T-helper 9 cell (primary cell): ENCODE results near the gene SPAG17.

Experiments used
- DNase-seq: peaks from one replicate; pipeline ENCODE4 v3.0.0-alpha.2; 2020

The SPAG17 gene

GRCh38 chr1:118159569-118159968, 25.5 kb downstream of the SPAG17 start:
- no peak for DNase-seq

GRCh38 chr1:118158924-118159323, 26.1 kb downstream of the SPAG17 start:
- DNase-seq = no peak

- DNase-seq = no peak
Measured at GRCh38 chr1:118157506-118157905, 27.5 kb downstream of the SPAG17 start.

GRCh38 chr1:118155106-118155505, 29.9 kb downstream of the SPAG17 start:
- DNase-seq = no peak

- no peak for DNase-seq
Measured at GRCh38 chr1:118154220-118154619, 30.8 kb downstream of the SPAG17 start.

GRCh38 chr1:118151312-118151937, 33.6 kb downstream of the SPAG17 start:
- no peak for DNase-seq

GRCh38 chr1:118149799-118150198, 35.2 kb downstream of the SPAG17 start:
- no peak for DNase-seq

- DNase-seq = no peak
Measured at GRCh38 chr1:118148034-118148433, 37.0 kb downstream of the SPAG17 start.

GRCh38 chr1:118147522-118147921, 37.5 kb downstream of the SPAG17 start:
- DNase-seq = no peak

- DNase-seq = no peak
Measured at GRCh38 chr1:118145721-118146120, 39.3 kb downstream of the SPAG17 start.

- DNase-seq = no peak
Measured at GRCh38 chr1:118144684-118145083, 40.3 kb downstream of the SPAG17 start.

- DNase-seq = no peak
Measured at GRCh38 chr1:118143831-118144230, 41.2 kb downstream of the SPAG17 start.

- no peak for DNase-seq
Measured at GRCh38 chr1:118143121-118143520, 41.9 kb downstream of the SPAG17 start.

- DNase-seq = no peak
Measured at GRCh38 chr1:118142546-118142945, 42.5 kb downstream of the SPAG17 start.

GRCh38 chr1:118137900-118138299, 47.1 kb downstream of the SPAG17 start:
- no peak for DNase-seq

GRCh38 chr1:118136187-118136941, 48.7 kb downstream of the SPAG17 start:
- no peak for DNase-seq

- DNase-seq = no peak
Measured at GRCh38 chr1:118132000-118132399, 53.0 kb downstream of the SPAG17 start.

- DNase-seq = no peak
Measured at GRCh38 chr1:118128761-118129160, 56.3 kb downstream of the SPAG17 start.

GRCh38 chr1:118124064-118124463, 61.0 kb downstream of the SPAG17 start:
- DNase-seq = no peak

- DNase-seq = no peak
Measured at GRCh38 chr1:118123116-118123839, 61.8 kb downstream of the SPAG17 start.

GRCh38 chr1:118122234-118123004, 62.6 kb downstream of the SPAG17 start:
- no peak for DNase-seq

- DNase-seq = no peak
Measured at GRCh38 chr1:118118873-118119463, 66.1 kb downstream of the SPAG17 start.

GRCh38 chr1:118118469-118118868, 66.6 kb downstream of the SPAG17 start:
- DNase-seq = no peak
